Liver (tissue), 9 donors: ENCODE measurements around the gene SDK2. TPM values are rescaled to one million over a fixed set of nuclear protein-coding genes. Genes with fewer than 3 reads are reported as not detected.
"Not testable (repeated sequence)": the region's sequence is repeated elsewhere in the genome, so short reads cannot be mapped to it uniquely, and the experiment has no call there.

Source experiments
- DNase-seq: peaks from one replicate; pipeline ENCODE4 v3.0.0-alpha.2; 2017; ENCODE audit warnings: low spot score
- H3K27ac ChIP-seq, 2 donors: one replicate each; pipeline ENCODE4 v1.7.0; 2013; ENCODE audit warnings: inconsistent platforms in 2 of 2, low read length in 2 of 2, control low read depth in 1 of 2, low read depth in 1 of 2, mild to moderate bottlenecking in 1 of 2
- H3K27me3 ChIP-seq, 4 donors: one replicate each; pipeline versions ENCODE4 v1.6.1 to v1.7.0; 2013; ENCODE audit warnings: low read length in 3 of 4, inconsistent platforms in 1 of 4, mild to moderate bottlenecking in 1 of 4, moderate library complexity in 1 of 4; ENCODE audit not compliant: control insufficient read depth in 4 of 4, insufficient read depth in 4 of 4
- H3K36me3 ChIP-seq, 4 donors: one replicate each; pipeline versions ENCODE4 v1.6.1 to v1.7.0; 2013; ENCODE audit warnings: low read length in 3 of 4, mild to moderate bottlenecking in 3 of 4, low read depth in 1 of 4, moderate library complexity in 1 of 4; ENCODE audit not compliant: control insufficient read depth in 4 of 4, insufficient read depth in 3 of 4
- H3K4me1 ChIP-seq, 4 donors: one replicate each; pipeline versions ENCODE4 v1.6.1 to v1.7.0; 2013; ENCODE audit warnings: low read length in 3 of 4, mild to moderate bottlenecking in 3 of 4, moderate library complexity in 1 of 4; ENCODE audit not compliant: control insufficient read depth in 4 of 4, insufficient read depth in 4 of 4
- H3K4me3 ChIP-seq, 3 donors: one replicate each; pipeline versions ENCODE4 v1.6.1 to v1.7.0; 2013; ENCODE audit warnings: low read length in 3 of 3, control low read depth in 1 of 3, low read depth in 1 of 3, mild to moderate bottlenecking in 1 of 3
- H3K9ac ChIP-seq, 2 donors: one replicate each; pipeline ENCODE4 v1.7.0; 2013; ENCODE audit warnings: low read length in 2 of 2, mild to moderate bottlenecking in 2 of 2, moderate library complexity in 2 of 2, control low read depth in 1 of 2, low read depth in 1 of 2
- H3K9me3 ChIP-seq, 4 donors: one replicate each; pipeline versions ENCODE4 v1.6.1 to v1.7.0; 2013; ENCODE audit warnings: low read length in 3 of 4; ENCODE audit not compliant: control insufficient read depth in 4 of 4
- EGR1 ChIP-seq, 2 donors: IDR thresholded peaks; 2 replicates each; pipeline ENCODE4 v1.6.1; 2016 to 2018; ENCODE audit warnings: antibody characterized with exemption in 2 of 2, low read depth in 2 of 2
- FOXA1 ChIP-seq: IDR thresholded peaks from 2 replicates; pipeline ENCODE4 v1.6.1; 2016; ENCODE audit warnings: antibody characterized with exemption
- FOXA2 ChIP-seq: IDR thresholded peaks from 2 replicates; pipeline ENCODE4 v1.6.1; 2016; ENCODE audit warnings: antibody characterized with exemption
- GABPA ChIP-seq, 2 donors: IDR thresholded peaks in 1 of 2; conservative IDR thresholded peaks in 1 of 2; 2 replicates each; pipeline ENCODE4 v1.6.1; 2016; ENCODE audit warnings: antibody characterized with exemption in 2 of 2, mild to moderate bottlenecking in 1 of 2, moderate library complexity in 1 of 2
- HNF4A ChIP-seq, 2 donors: conservative IDR thresholded peaks; 2 replicates each; pipeline ENCODE4 v1.6.1; 2016; ENCODE audit warnings: antibody characterized with exemption in 2 of 2, mild to moderate bottlenecking in 2 of 2
- JUND ChIP-seq, 2 donors: IDR thresholded peaks; 2 replicates each; pipeline ENCODE4 v1.6.1; 2016; ENCODE audit warnings: antibody characterized with exemption in 2 of 2
- NR2F2 ChIP-seq: IDR thresholded peaks from 2 replicates; pipeline ENCODE4 v1.6.1; 2016; ENCODE audit warnings: antibody characterized with exemption
- RAD21 ChIP-seq, 2 donors: IDR thresholded peaks; 2 replicates each; pipeline ENCODE4 v1.6.1; 2016; ENCODE audit warnings: antibody characterized with exemption in 2 of 2, mild to moderate bottlenecking in 2 of 2
- RXRA ChIP-seq, 2 donors: IDR thresholded peaks; 2 replicates each; pipeline ENCODE4 v1.6.1; 2017 to 2018; ENCODE audit warnings: antibody characterized with exemption in 2 of 2, mild to moderate bottlenecking in 1 of 2
- SP1 ChIP-seq: IDR thresholded peaks from 2 replicates; pipeline ENCODE4 v1.6.1; 2018; ENCODE audit warnings: antibody characterized with exemption, mild to moderate bottlenecking
- TAF1 ChIP-seq: conservative IDR thresholded peaks from 2 replicates; pipeline ENCODE4 v1.6.1; 2016; ENCODE audit warnings: antibody characterized with exemption, mild to moderate bottlenecking
- YY1 ChIP-seq: IDR thresholded peaks from 2 replicates; pipeline ENCODE4 v1.6.1; 2016; ENCODE audit warnings: antibody characterized with exemption, mild to moderate bottlenecking
- WGBS: extraction: QIAGEN DNeasy Blood & Tissue Kit; methylation state at CpG from one replicate; pipeline ENCODE4 v1.1.7; 2013; 5-methylcytosine and 5-hydroxymethylcytosine counted together
- polyA plus RNA-seq, 2 donors: library from polyadenylated mRNA; stranded (reverse) in 1 of 2; unstranded in 1 of 2; fragments of 200-250 nt in 1 of 2; fragments of >200 nt in 1 of 2; fragmentation: Nextera tagmentation in 1 of 2; extraction: Ambion mirVana in 1 of 2; gene quantifications; one replicate each; pipeline versions ENCODE4 v1.2.1 to v1.2.3, GENCODE V29; 2013 to 2015
- total RNA-seq, 2 donors: library from RNA; depleted of rRNA; stranded (reverse); fragments of >200 nt; gene quantifications; one replicate each; pipeline ENCODE4 v1.2.3, GENCODE V29; 2014
- TF ChIP-seq, protein P1 (sequence below): fragments of 150-350 bp; IDR thresholded peaks from 2 replicates; pipeline ENCODE4 v1.5.1; 2017; ENCODE audit warnings: improper control_type of control experiment, low read depth, low read length; ENCODE audit not compliant: missing input control
- TF ChIP-seq, protein P2 (sequence below): IDR thresholded peaks from 2 replicates; pipeline ENCODE4 v1.6.1; 2016; ENCODE audit warnings: antibody characterized with exemption
- TF ChIP-seq, protein P3 (sequence below): IDR thresholded peaks from 2 replicates; pipeline ENCODE4 v1.6.1; 2016; ENCODE audit warnings: antibody characterized with exemption
- TF ChIP-seq, protein P4 (sequence below): IDR thresholded peaks from 2 replicates; pipeline ENCODE4 v1.6.1; 2016; ENCODE audit warnings: antibody characterized with exemption
- donor health status: healthy.
- donor health status: healthy.
- donor health status: healthy.
- donor health status: healthy.
- donor health status: healthy.

Gene SDK2
- total and polyA plus RNA-seq, 4 donors = 0.05 to 0.42 (median 0.10) TPM

DNA sequence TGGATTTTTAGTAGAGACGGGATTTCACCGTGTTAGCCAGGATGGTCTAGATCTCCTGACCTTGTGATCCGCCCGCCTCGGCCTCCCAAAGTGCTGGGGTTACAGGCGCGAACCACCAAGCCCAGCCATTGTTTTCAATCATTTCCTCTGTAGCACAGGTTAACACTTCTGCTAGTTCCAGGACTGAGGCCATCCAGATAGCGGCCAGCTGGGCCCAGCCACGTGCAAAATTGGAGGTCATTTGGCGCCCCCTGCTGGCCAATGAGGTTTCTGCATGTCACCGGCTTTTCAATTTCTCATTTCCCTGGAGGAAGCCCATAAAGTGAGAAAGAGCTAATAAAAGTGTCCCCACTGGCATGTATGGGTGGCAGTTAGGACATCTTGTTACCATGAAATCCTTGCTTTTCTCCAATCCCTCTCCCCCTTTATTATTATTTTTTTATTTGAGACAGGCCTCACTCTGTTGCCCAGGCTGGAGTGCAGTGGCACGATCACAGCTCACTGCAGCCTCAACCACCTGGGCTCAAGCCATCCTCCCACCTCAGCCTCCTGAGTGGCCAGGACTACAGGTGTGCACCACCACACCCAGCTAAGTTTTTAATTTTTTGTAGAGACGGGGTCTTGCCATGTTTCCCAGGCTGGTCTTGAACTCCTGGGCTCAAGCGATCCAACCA is 274.3 kb downstream of the SDK2 start:
- 34% methylated on average over 14 of the region's 14 CpGs for WGBS
- peak; percentile 94 for DNase-seq
- H3K9ac ChIP-seq, H3K4me1 ChIP-seq, H3K36me3 ChIP-seq, H3K4me3 ChIP-seq, H3K27me3 ChIP-seq, H3K9me3 ChIP-seq, H3K27ac ChIP-seq: not testable (repeated sequence)
- peak; percentile 97 to 98 for TF ChIP-seq RAD21 (IDR thresholded peaks at IDR 0.05)
- TF ChIP-seq, protein P1, sequence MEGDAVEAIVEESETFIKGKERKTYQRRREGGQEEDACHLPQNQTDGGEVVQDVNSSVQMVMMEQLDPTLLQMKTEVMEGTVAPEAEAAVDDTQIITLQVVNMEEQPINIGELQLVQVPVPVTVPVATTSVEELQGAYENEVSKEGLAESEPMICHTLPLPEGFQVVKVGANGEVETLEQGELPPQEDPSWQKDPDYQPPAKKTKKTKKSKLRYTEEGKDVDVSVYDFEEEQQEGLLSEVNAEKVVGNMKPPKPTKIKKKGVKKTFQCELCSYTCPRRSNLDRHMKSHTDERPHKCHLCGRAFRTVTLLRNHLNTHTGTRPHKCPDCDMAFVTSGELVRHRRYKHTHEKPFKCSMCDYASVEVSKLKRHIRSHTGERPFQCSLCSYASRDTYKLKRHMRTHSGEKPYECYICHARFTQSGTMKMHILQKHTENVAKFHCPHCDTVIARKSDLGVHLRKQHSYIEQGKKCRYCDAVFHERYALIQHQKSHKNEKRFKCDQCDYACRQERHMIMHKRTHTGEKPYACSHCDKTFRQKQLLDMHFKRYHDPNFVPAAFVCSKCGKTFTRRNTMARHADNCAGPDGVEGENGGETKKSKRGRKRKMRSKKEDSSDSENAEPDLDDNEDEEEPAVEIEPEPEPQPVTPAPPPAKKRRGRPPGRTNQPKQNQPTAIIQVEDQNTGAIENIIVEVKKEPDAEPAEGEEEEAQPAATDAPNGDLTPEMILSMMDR = peak; percentile 98

DNA sequence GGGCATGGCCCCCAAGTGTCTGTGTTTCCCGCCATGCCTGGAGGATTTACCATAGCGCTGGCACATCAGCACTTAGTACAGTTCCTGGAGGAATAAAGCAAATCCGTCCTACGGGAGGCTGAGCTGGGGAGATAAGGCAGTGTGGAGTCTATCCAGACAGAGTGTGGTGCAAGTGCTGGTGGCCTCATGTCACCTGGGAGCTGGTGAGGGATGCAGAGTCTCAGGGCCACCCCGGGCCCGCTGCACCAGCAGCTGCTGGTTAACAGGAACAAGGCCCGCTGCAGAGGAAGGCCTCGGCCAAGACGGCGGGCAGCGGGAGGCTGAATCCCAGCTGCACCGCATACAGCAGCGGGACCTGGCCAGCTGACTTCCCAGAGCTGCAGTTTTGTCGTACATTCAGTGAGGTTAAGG is 275.1 kb downstream of the SDK2 start:
- no peak overlapping the region for H3K4me3 ChIP-seq
- H3K9me3 ChIP-seq = no peaks in the 10 kb centered on the region
- no peak overlapping the region for H3K9ac ChIP-seq
- WGBS = 81% methylated on average over 14 of the region's 14 CpGs
- H3K36me3 ChIP-seq = no peaks in the 10 kb centered on the region
- H3K27me3 ChIP-seq = peaks cover 0 to 2% (median 0%) of the 10 kb centered on the region in 4 donors
- TF ChIP-seq FOXA2 (no peak), FOXA1 (no peak), TAF1 (no peak), SP1 (no peak), RXRA (IDR thresholded peaks at IDR 0.05) (no peak)
- TF ChIP-seq, protein P2, sequence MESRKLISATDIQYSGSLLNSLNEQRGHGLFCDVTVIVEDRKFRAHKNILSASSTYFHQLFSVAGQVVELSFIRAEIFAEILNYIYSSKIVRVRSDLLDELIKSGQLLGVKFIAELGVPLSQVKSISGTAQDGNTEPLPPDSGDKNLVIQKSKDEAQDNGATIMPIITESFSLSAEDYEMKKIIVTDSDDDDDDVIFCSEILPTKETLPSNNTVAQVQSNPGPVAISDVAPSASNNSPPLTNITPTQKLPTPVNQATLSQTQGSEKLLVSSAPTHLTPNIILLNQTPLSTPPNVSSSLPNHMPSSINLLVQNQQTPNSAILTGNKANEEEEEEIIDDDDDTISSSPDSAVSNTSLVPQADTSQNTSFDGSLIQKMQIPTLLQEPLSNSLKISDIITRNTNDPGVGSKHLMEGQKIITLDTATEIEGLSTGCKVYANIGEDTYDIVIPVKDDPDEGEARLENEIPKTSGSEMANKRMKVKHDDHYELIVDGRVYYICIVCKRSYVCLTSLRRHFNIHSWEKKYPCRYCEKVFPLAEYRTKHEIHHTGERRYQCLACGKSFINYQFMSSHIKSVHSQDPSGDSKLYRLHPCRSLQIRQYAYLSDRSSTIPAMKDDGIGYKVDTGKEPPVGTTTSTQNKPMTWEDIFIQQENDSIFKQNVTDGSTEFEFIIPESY = no peak
- TF ChIP-seq, protein P3, sequence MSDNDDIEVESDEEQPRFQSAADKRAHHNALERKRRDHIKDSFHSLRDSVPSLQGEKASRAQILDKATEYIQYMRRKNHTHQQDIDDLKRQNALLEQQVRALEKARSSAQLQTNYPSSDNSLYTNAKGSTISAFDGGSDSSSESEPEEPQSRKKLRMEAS = no peak
- H3K4me1 ChIP-seq = no peaks in the 10 kb centered on the region
- no peak for DNase-seq
- no peak overlapping the region for H3K27ac ChIP-seq

DNA sequence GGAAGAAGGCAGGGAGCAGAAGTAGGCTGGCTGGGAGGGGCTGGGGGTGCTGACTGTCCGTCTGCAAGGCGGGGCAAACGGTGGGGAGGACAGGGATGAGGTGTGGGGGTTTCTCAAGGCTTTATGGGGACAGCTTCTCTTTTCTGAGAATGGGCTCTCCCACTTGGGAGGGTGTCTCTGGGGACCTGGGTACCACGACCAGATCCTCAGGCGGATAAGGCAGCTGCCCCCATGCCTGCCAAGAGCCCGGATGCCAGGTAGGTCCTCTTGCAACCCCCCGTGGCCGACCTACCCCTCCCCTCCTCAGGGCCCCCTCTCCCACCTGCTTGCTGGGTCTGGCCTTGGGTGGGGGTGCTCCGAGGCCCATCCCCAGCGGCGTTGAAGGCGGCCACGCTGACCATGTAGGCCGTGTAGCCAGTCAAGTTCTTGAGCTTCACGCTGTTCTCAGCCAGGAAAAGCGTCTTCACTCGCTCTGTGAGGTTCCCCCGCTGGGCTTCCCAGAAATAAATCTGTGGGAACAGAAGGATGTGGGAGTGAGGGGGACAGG is 276.1 kb downstream of the SDK2 start:
- no peak overlapping the region for H3K4me3 ChIP-seq
- DNase-seq = no peak
- 93% methylated on average over 18 of the region's 18 CpGs for WGBS
- TF ChIP-seq NR2F2 = no peak
- TF ChIP-seq RAD21 (IDR thresholded peaks at IDR 0.05) = no peak
- TF ChIP-seq SP1 = no peak
- no peak for TF ChIP-seq HNF4A (conservative IDR thresholded peaks at IDR 0.05)
- TF ChIP-seq, protein P2 = no peak
- no peak for TF ChIP-seq GABPA (IDR thresholded peaks at IDR 0.05 in 1 of 2, conservative IDR thresholded peaks at IDR 0.05 in 1 of 2)
- TF ChIP-seq, protein P1 = no peak
- TF ChIP-seq JUND (IDR thresholded peaks at IDR 0.05) = no peak
- no peak for TF ChIP-seq TAF1
- TF ChIP-seq, protein P4, sequence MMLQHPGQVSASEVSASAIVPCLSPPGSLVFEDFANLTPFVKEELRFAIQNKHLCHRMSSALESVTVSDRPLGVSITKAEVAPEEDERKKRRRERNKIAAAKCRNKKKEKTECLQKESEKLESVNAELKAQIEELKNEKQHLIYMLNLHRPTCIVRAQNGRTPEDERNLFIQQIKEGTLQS = no peak
- TF ChIP-seq EGR1 (IDR thresholded peaks at IDR 0.05; ENCODE audit: low read depth in 2 of 2) = no peak
- TF ChIP-seq FOXA2 = no peak
- TF ChIP-seq, protein P3 = no peak
- TF ChIP-seq YY1 = no peak

More for the DNA sequence above, 276.1 kb downstream of the SDK2 start:
- no peaks in the 10 kb centered on the region for H3K36me3 ChIP-seq
- no peak overlapping the region for H3K9ac ChIP-seq
- peaks cover 0 to 2% (median 0%) of the 10 kb centered on the region in 4 donors for H3K27me3 ChIP-seq
- no peaks in the 10 kb centered on the region for H3K9me3 ChIP-seq
- H3K4me1 ChIP-seq = no peaks in the 10 kb centered on the region
- H3K27ac ChIP-seq = no peak overlapping the region
